IMR-90 (cell line): ENCODE measurements around the gene GRIK5. TPM values are rescaled to one million over a fixed set of nuclear protein-coding genes. Genes with fewer than 3 reads are reported as not detected.
A peak's percentile ranks its signal among the peaks of the same experiment; 100 is the strongest.

Experiments used
- ATAC-seq: fragments of 200-7000 bp; cut with Tn5 transposase; 2 replicates; pipeline ENCODE4 v1.9.1; 2020; ENCODE audit warnings: low read depth, mild to moderate bottlenecking, moderate library complexity
- BruUV-seq: library from RNA; stranded (reverse); fragments of 400-500 nt; replicated peaks from 2 replicates; lab custom pipeline; 2021; lab: Mats Ljungman, UMichigan
- CTCF ChIA-PET: fragments of 300-600 bp; formaldehyde crosslinking; extraction: SDS; loops from one replicate; lab custom pipeline; 2021; ENCODE audit warnings: antibody characterized with exemption; lab: Yijun Ruan, JAX
- POLR2A ChIA-PET: fragments of 300-600 bp; sonication (Branson Sonifier 250); formaldehyde crosslinking; loops from one replicate; lab custom pipeline; 2022; ENCODE audit warnings: antibody characterized with exemption; ENCODE audit not compliant: unreplicated experiment; lab: Charles Lee
- DNase-seq: peaks from one replicate; pipeline ENCODE4 v3.0.0; 2013
- H2AFZ ChIP-seq: replicated peaks from 2 replicates; pipeline ENCODE3; 2013; ENCODE audit warnings: low read length, mild to moderate bottlenecking; ENCODE audit not compliant: poor library complexity
- H2AK5ac ChIP-seq: 2 replicates; pipeline ENCODE4 v1.6.1; 2013; ENCODE audit warnings: low read depth, low read length, inconsistent platforms
- H2AK9ac ChIP-seq: replicated peaks from 2 replicates; pipeline ENCODE3; 2013; ENCODE audit warnings: mild to moderate bottlenecking, low read depth, low read length, moderate library complexity; ENCODE audit not compliant: poor library complexity
- H2BK120ac ChIP-seq: 2 replicates; pipeline ENCODE4 v1.6.1; 2013; ENCODE audit warnings: low read depth, low read length, inconsistent platforms
- H2BK15ac ChIP-seq: 3 replicates; pipeline ENCODE4 v1.6.1; 2013; ENCODE audit warnings: low read depth, low read length, inconsistent platforms
- H2BK20ac ChIP-seq: 2 replicates; pipeline ENCODE4 v1.6.1; 2013; ENCODE audit warnings: low read depth, mild to moderate bottlenecking, inconsistent platforms, low read length, moderate library complexity
- H2BK5ac ChIP-seq: 2 replicates; pipeline ENCODE4 v1.6.1; 2013; ENCODE audit warnings: mild to moderate bottlenecking, low read depth, low read length, inconsistent platforms; ENCODE audit not compliant: poor library complexity, severe bottlenecking
- H3K14ac ChIP-seq: replicated peaks from 2 replicates; pipeline ENCODE4 v1.6.1; 2013; ENCODE audit warnings: low read depth, low read length, inconsistent platforms
- H3K18ac ChIP-seq: 2 replicates; pipeline ENCODE4 v1.6.1; 2013; ENCODE audit warnings: low read depth, low read length, control low read depth
- H3K23ac ChIP-seq: 2 replicates; pipeline ENCODE4 v1.6.1; 2013; ENCODE audit warnings: low read depth, low read length, inconsistent platforms
- H3K27ac ChIP-seq: 2 replicates; pipeline ENCODE4 v1.5.1; 2013; ENCODE audit warnings: mild to moderate bottlenecking, control low read depth, low read length; ENCODE audit not compliant: insufficient read depth
- H3K27me3 ChIP-seq: 2 replicates; pipeline ENCODE4 v1.6.1; 2013; ENCODE audit warnings: low read length; ENCODE audit not compliant: control insufficient read depth, insufficient read depth
- H3K36me3 ChIP-seq: 2 replicates; pipeline ENCODE4 v1.6.1; 2013; ENCODE audit warnings: low read length, mixed read lengths; ENCODE audit not compliant: control insufficient read depth, insufficient read depth
- H3K4ac ChIP-seq: 2 replicates; pipeline ENCODE4 v1.6.1; 2013; ENCODE audit warnings: low read depth, low read length, inconsistent platforms
- H3K4me1 ChIP-seq: 2 replicates; pipeline ENCODE4 v1.6.1; 2013; ENCODE audit warnings: low read length, mixed read lengths; ENCODE audit not compliant: control insufficient read depth, insufficient read depth
- H3K4me2 ChIP-seq: 2 replicates; pipeline ENCODE4 v1.6.1; 2013; ENCODE audit warnings: low read depth, mild to moderate bottlenecking, control low read depth, low read length, moderate library complexity
- H3K4me3 ChIP-seq: 2 replicates; pipeline ENCODE4 v1.5.1; 2013; ENCODE audit warnings: low read depth, mild to moderate bottlenecking, control low read depth, low read length, moderate library complexity; ENCODE audit not compliant: insufficient read depth
- H3K56ac ChIP-seq: 2 replicates; pipeline ENCODE4 v1.6.1; 2013; ENCODE audit warnings: low read length, inconsistent platforms; ENCODE audit not compliant: insufficient read depth; ENCODE audit errors: extremely low read depth
- H3K79me1 ChIP-seq, 2 experiments: 2 replicates each; pipeline ENCODE4 v1.6.1; 2013; ENCODE audit warnings: low read length in 2 of 2, inconsistent platforms in 1 of 2, low read depth in 1 of 2
- H3K9ac ChIP-seq: 2 replicates; pipeline ENCODE4 v1.6.1; 2013; ENCODE audit warnings: low read depth, low read length, control low read depth
- H3K9me1 ChIP-seq: 2 replicates; pipeline ENCODE4 v1.6.1; 2013; ENCODE audit warnings: low read length, inconsistent platforms; ENCODE audit not compliant: insufficient read depth
- H3K9me3 ChIP-seq: 2 replicates; pipeline ENCODE4 v1.6.1; 2013; ENCODE audit warnings: low read length; ENCODE audit not compliant: control insufficient read depth, insufficient read depth
- H4K20me1 ChIP-seq: 2 replicates; pipeline ENCODE4 v1.6.1; 2013; ENCODE audit warnings: low read length, inconsistent platforms; ENCODE audit not compliant: insufficient read depth
- H4K5ac ChIP-seq: 2 replicates; pipeline ENCODE4 v1.6.1; 2013; ENCODE audit warnings: mild to moderate bottlenecking, low read depth, low read length, control low read depth
- H4K8ac ChIP-seq, 2 experiments: 2 replicates each; pipeline ENCODE4 v1.6.1; 2013; ENCODE audit warnings: low read depth in 2 of 2, low read length in 2 of 2, control low read depth in 1 of 2, inconsistent platforms in 1 of 2
- H4K91ac ChIP-seq: 2 replicates; pipeline ENCODE4 v1.6.1; 2013; ENCODE audit warnings: low read depth, low read length, inconsistent platforms; ENCODE audit not compliant: insufficient read depth
- BHLHE40 ChIP-seq: fragments of 150-350 bp; IDR thresholded peaks from 2 replicates; pipeline ENCODE4 v1.6.1; 2016; ENCODE audit warnings: mild to moderate bottlenecking, low read depth, low read length
- FOS ChIP-seq: fragments of 150-350 bp; IDR thresholded peaks from 2 replicates; pipeline ENCODE4 v1.6.1; 2016; ENCODE audit warnings: low read depth, low read length
- MAFK ChIP-seq: IDR thresholded peaks from 2 replicates; pipeline ENCODE4 v1.6.1; 2012; ENCODE audit warnings: low read depth, low read length, improper control_type of control experiment
- WGBS, 2 experiments: methylation state at CpG; one replicate each; pipeline versions ENCODE4 v1.1.5 to v1.1.7; 2013; ENCODE audit warnings: missing lambda C conversion rate in 2 of 2; ENCODE audit not compliant: insufficient read length in 1 of 2; ENCODE audit errors: extremely low coverage in 2 of 2; 5-methylcytosine and 5-hydroxymethylcytosine counted together
- dilution Hi-C: fragments of 300-500 bp; cut with HindIII; formaldehyde crosslinking; loops from one replicate; pipeline ENCODE4 v1.14.3; 2018; ENCODE audit warnings: low sequenced_read_pairs; ENCODE audit not compliant: unreplicated experiment
- in situ Hi-C: fragments of 300-500 bp; cut with MboI; formaldehyde crosslinking; loops from 3 replicates; pipeline ENCODE4 v1.14.3; 2019; ENCODE audit warnings: low sequenced_read_pairs, inconsistent platforms, mixed read lengths
- intact Hi-C: fragments of 100-400 bp; cut with micrococcal nuclease; formaldehyde crosslinking; loops from 2 replicates; pipeline ENCODE4 v1.10.0; 2022
- polyA plus RNA-seq, 3 experiments: library from polyadenylated mRNA; depleted of rRNA; stranded (reverse); fragments of >200 nt; gene quantifications; 2 replicates each; pipeline ENCODE4 v1.2.3, GENCODE V29; 2012; ENCODE audit warnings: low replicate concordance in 1 of 3
- total RNA-seq: library from RNA; depleted of rRNA; stranded (reverse); fragments of >200 nt; gene quantifications from 2 replicates; pipeline ENCODE4 v1.2.3, GENCODE V29; 2012

The GRIK5 gene
- total and polyA plus RNA-seq, 2 of the 4 experiments (the other 2 are of a cell fraction), result 0.10 TPM; not detected in 1

DNA sequence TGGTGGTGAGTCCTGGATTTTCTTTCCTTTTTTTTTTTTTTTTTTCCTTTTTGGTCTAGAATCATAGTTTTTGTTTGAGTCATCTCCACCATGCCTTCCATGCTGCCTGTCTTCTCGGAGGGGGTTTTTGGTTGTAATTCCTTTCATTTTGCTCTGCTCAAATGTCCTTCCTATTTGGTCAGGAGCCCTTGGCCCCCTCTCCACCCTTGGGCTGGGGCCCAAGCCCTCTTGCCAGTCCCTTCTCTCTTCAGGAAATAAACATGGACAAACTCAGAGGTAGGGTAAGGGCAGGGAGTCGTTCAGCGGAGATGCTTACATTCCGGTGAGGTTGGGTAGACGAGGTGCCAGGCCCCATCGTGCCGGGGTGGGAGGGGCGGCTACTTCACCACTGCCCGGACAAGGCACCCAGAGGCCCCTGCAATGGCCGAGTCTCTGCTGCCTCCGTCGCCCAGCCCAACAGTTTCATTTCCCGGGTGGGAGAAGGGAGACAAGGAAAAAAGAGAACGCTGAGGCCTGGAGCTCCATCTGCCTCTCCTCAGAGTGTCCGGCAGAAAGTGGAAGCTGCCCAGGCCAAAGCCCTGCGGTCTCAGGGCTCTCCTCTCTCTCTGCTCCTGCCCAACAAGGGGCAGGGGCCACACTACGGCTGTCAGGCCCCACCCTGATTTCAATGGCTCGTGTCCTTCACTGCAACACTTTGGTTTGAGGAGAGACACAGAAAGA lies 18.6 kb upstream of the GRIK5 start:
- 86% methylated on average over 6 of the region's 18 CpGs; no CpG with 5 or more reads in 1 of the 2 experiments for WGBS, 2 experiments
- Histone ChIP-seq H2BK20ac (peak overlapping the region; percentile 98), H2BK120ac (peak overlapping the region; percentile 99), H4K5ac (peak overlapping the region; percentile 96), H3K9me3 (no peaks in the 10 kb centered on the region), H3K4me2 (peak overlapping the region; percentile 89), H3K56ac (peak overlapping the region; percentile 85), H3K9me1 (peaks cover 10% of the 10 kb centered on the region), H4K20me1 (0 out of 2 replicates have a peak, but pooled peaks cover 2% of the 10 kb centered on the region), H3K27me3 (no peaks in the 10 kb centered on the region), H4K8ac (peak overlapping the region; percentile 50 to 99), H2AK9ac (peak overlapping the region; percentile 96), H3K18ac (peak overlapping the region; percentile 88), H2AFZ (peak overlapping the region; percentile 97), H3K27ac (peak overlapping the region; percentile 80), H3K4me3 (no peak overlapping the region; the same call in 1 of the 2 replicates), H3K9ac (peak overlapping the region; percentile 15; the same call in 1 of the 2 replicates), H3K14ac (peak overlapping the region; percentile 92), H3K36me3 (0 out of 2 replicates have a peak, but pooled peaks cover 2% of the 10 kb centered on the region), H2AK5ac (peak overlapping the region; percentile 94), H3K79me1 (peaks cover 1 to 19% of the 10 kb centered on the region in 2 experiments; a peak in 3 of 4 replicates), H2BK15ac (peak overlapping the region; percentile 92), H2BK5ac (peak overlapping the region; percentile 95), H3K23ac (peak overlapping the region; percentile 95), H3K4ac (peak overlapping the region; percentile 99), H4K91ac (peak overlapping the region; percentile 97), H3K4me1 (peaks cover 12% of the 10 kb centered on the region)
- ATAC-seq, result peak; percentile 66
- in situ Hi-C loops, result no loop called here
- TF ChIP-seq MAFK (no peak), FOS (peak; percentile 35; the same call in 1 of the 2 replicates), BHLHE40 (no peak)
- POLR2A ChIA-PET, result no interaction called here
- CTCF ChIA-PET, result no interaction called here
- intact Hi-C loops, result no loop called here
- no TSS peak for BruUV-seq
- DNase-seq, result peak; percentile 81
- dilution Hi-C loops, result no loop called here
